ENCODE results near the gene ELMO1.

The ELMO1 gene

GRCh38 chr7:37304921-37305320 is 143.7 kb downstream of the ELMO1 start:
- Histone ChIP-seq H3K4me3 (ENCODE audit: insufficient read depth, low read depth, low read length, poor library complexity, severe bottlenecking) (no peak overlapping the region), H3K9me3 (ENCODE audit: control insufficient read depth, low read length) (no peaks in the 10 kb centered on the region), H3K27me3 (replicated peaks; ENCODE audit: control insufficient read depth, insufficient read depth, low read length, poor library complexity, severe bottlenecking) (no peaks in the 10 kb centered on the region), H3K4me1 (ENCODE audit: control insufficient read depth, insufficient read depth, low read length, poor library complexity, severe bottlenecking) (peaks cover 7% of the 10 kb centered on the region), H3K36me3 (ENCODE audit: control insufficient read depth, insufficient read depth, low read length) (peaks cover 10% of the 10 kb centered on the region), H3K27ac (ENCODE audit: insufficient read depth, low read length, poor library complexity, severe bottlenecking) (no peak overlapping the region)
- DNase-seq, result no peak

DNA sequence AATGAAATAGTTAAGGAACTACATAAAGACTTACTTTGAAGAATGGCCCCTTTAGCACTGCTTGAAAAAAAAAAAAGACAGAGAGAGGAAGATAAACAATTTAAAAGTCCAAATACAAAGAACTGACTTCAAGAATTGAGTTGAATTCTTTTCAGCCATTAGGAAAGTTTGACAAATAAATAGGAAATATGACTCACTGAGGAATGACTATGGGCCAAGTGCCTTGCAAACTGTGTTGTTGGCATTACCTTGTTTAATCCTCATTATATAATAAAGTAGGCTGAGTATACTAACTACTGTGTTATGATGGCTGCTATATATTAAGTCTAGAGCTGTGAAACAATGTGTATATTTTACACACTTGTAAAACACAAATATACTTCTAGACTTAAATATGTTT is 151.1 kb downstream of the ELMO1 start:
- DNase-seq, result no peak
- peaks cover 8% of the 10 kb centered on the region for H3K36me3 ChIP-seq (ENCODE audit: control insufficient read depth, insufficient read depth, low read length)
- no peaks in the 10 kb centered on the region for H3K4me1 ChIP-seq (ENCODE audit: control insufficient read depth, insufficient read depth, low read length, poor library complexity, severe bottlenecking)
- H3K27me3 ChIP-seq (replicated peaks; ENCODE audit: control insufficient read depth, insufficient read depth, low read length, poor library complexity, severe bottlenecking), result no peaks in the 10 kb centered on the region
- no peaks in the 10 kb centered on the region for H3K9me3 ChIP-seq (ENCODE audit: control insufficient read depth, low read length)
- H3K4me3 ChIP-seq (ENCODE audit: insufficient read depth, low read depth, low read length, poor library complexity, severe bottlenecking), result no peak overlapping the region
- H3K27ac ChIP-seq (ENCODE audit: insufficient read depth, low read length, poor library complexity, severe bottlenecking), result no peak overlapping the region

- Histone ChIP-seq H3K36me3 (ENCODE audit: control insufficient read depth, insufficient read depth, low read length) (no peaks in the 10 kb centered on the region), H3K9me3 (ENCODE audit: control insufficient read depth, low read length) (no peaks in the 10 kb centered on the region), H3K4me3 (ENCODE audit: insufficient read depth, low read depth, low read length, poor library complexity, severe bottlenecking) (no peak overlapping the region), H3K27me3 (replicated peaks; ENCODE audit: control insufficient read depth, insufficient read depth, low read length, poor library complexity, severe bottlenecking) (no peaks in the 10 kb centered on the region), H3K27ac (ENCODE audit: insufficient read depth, low read length, poor library complexity, severe bottlenecking) (no peak overlapping the region), H3K4me1 (ENCODE audit: control insufficient read depth, insufficient read depth, low read length, poor library complexity, severe bottlenecking) (no peaks in the 10 kb centered on the region)
- DNase-seq, result no peak
Measured at GRCh38 chr7:37295401-37295800, 153.3 kb downstream of the ELMO1 start.

- no peaks in the 10 kb centered on the region for H3K9me3 ChIP-seq (ENCODE audit: control insufficient read depth, low read length)
- H3K4me3 ChIP-seq (ENCODE audit: insufficient read depth, low read depth, low read length, poor library complexity, severe bottlenecking), result no peak overlapping the region
- H3K36me3 ChIP-seq (ENCODE audit: control insufficient read depth, insufficient read depth, low read length), result no peaks in the 10 kb centered on the region
- H3K27ac ChIP-seq (ENCODE audit: insufficient read depth, low read length, poor library complexity, severe bottlenecking), result no peak overlapping the region
- no peak for DNase-seq
- H3K27me3 ChIP-seq (replicated peaks; ENCODE audit: control insufficient read depth, insufficient read depth, low read length, poor library complexity, severe bottlenecking), result no peaks in the 10 kb centered on the region
- peaks cover 10% of the 10 kb centered on the region for H3K4me1 ChIP-seq (ENCODE audit: control insufficient read depth, insufficient read depth, low read length, poor library complexity, severe bottlenecking)
Measured at GRCh38 chr7:37290731-37291130, 157.9 kb downstream of the ELMO1 start.

GRCh38 chr7:37289781-37290180 is 158.9 kb downstream of the ELMO1 start:
- no peak overlapping the region for H3K27ac ChIP-seq (ENCODE audit: insufficient read depth, low read length, poor library complexity, severe bottlenecking)
- no peak for DNase-seq
- no peaks in the 10 kb centered on the region for H3K27me3 ChIP-seq (replicated peaks; ENCODE audit: control insufficient read depth, insufficient read depth, low read length, poor library complexity, severe bottlenecking)
- H3K4me3 ChIP-seq (ENCODE audit: insufficient read depth, low read depth, low read length, poor library complexity, severe bottlenecking), result no peak overlapping the region
- no peaks in the 10 kb centered on the region for H3K9me3 ChIP-seq (ENCODE audit: control insufficient read depth, low read length)
- H3K36me3 ChIP-seq (ENCODE audit: control insufficient read depth, insufficient read depth, low read length), result no peaks in the 10 kb centered on the region
- peaks cover 16% of the 10 kb centered on the region for H3K4me1 ChIP-seq (ENCODE audit: control insufficient read depth, insufficient read depth, low read length, poor library complexity, severe bottlenecking)

- H3K4me1 ChIP-seq (ENCODE audit: control insufficient read depth, insufficient read depth, low read length, poor library complexity, severe bottlenecking), result peaks cover 19% of the 10 kb centered on the region
- H3K4me3 ChIP-seq (ENCODE audit: insufficient read depth, low read depth, low read length, poor library complexity, severe bottlenecking), result no peak overlapping the region
- H3K36me3 ChIP-seq (ENCODE audit: control insufficient read depth, insufficient read depth, low read length), result no peaks in the 10 kb centered on the region
- no peak for DNase-seq
- H3K27ac ChIP-seq (ENCODE audit: insufficient read depth, low read length, poor library complexity, severe bottlenecking), result peak overlapping the region; percentile 7
- no peaks in the 10 kb centered on the region for H3K27me3 ChIP-seq (replicated peaks; ENCODE audit: control insufficient read depth, insufficient read depth, low read length, poor library complexity, severe bottlenecking)
- no peaks in the 10 kb centered on the region for H3K9me3 ChIP-seq (ENCODE audit: control insufficient read depth, low read length)
Measured at GRCh38 chr7:37289367-37289766, 159.3 kb downstream of the ELMO1 start.

DNA sequence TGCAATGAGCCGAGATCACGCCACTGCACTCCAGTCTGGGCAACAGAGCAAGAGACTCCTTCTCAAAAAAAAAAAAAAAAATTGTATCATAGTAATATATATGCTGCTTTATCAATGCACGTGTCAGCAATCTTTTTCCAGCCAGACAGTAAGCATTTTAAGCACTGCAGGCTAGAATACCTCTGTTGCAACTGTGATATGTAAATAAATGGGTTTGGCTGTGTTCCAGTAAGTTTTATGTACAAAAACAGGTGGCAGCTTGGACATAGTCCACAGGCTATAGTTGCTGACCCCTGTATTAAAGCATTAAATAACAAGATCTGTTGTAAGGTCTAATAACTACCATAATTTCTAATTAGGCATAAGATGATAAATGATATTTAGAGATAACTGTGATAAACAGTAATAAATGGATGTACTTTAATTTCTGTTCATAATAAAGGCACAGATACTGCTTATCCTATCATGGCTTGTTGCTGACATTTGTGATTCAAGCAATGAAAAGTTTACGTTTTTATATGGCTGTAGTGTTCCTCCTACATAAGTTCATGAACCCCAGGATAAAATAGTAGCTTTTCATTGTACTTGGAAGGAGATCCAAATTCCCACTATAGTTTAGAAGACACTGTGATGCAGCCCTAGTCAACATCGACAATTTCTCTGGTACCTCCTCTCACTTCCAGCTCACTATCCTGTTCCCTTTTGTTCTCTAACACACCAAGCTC is 161.4 kb downstream of the ELMO1 start:
- H3K4me1 ChIP-seq (ENCODE audit: control insufficient read depth, insufficient read depth, low read length, poor library complexity, severe bottlenecking), result peaks cover 19% of the 10 kb centered on the region
- H3K4me3 ChIP-seq (ENCODE audit: insufficient read depth, low read depth, low read length, poor library complexity, severe bottlenecking), result no peak overlapping the region
- H3K27ac ChIP-seq (ENCODE audit: insufficient read depth, low read length, poor library complexity, severe bottlenecking), result no peak overlapping the region

GRCh38 chr7:37286454-37286832 is 162.2 kb downstream of the ELMO1 start:
- Histone ChIP-seq H3K27ac (ENCODE audit: insufficient read depth, low read length, poor library complexity, severe bottlenecking) (peak overlapping the region; percentile 20), H3K9me3 (ENCODE audit: control insufficient read depth, low read length) (no peaks in the 10 kb centered on the region), H3K27me3 (replicated peaks; ENCODE audit: control insufficient read depth, insufficient read depth, low read length, poor library complexity, severe bottlenecking) (no peaks in the 10 kb centered on the region), H3K36me3 (ENCODE audit: control insufficient read depth, insufficient read depth, low read length) (no peaks in the 10 kb centered on the region), H3K4me1 (ENCODE audit: control insufficient read depth, insufficient read depth, low read length, poor library complexity, severe bottlenecking) (peaks cover 19% of the 10 kb centered on the region), H3K4me3 (ENCODE audit: insufficient read depth, low read depth, low read length, poor library complexity, severe bottlenecking) (no peak overlapping the region)
- no peak for DNase-seq

More for the DNA sequence above, 161.4 kb downstream of the ELMO1 start:
- Histone ChIP-seq H3K9me3 (ENCODE audit: control insufficient read depth, low read length) (no peaks in the 10 kb centered on the region), H3K27me3 (replicated peaks; ENCODE audit: control insufficient read depth, insufficient read depth, low read length, poor library complexity, severe bottlenecking) (no peaks in the 10 kb centered on the region), H3K36me3 (ENCODE audit: control insufficient read depth, insufficient read depth, low read length) (no peaks in the 10 kb centered on the region)
- no peak for DNase-seq

- no peak overlapping the region for H3K4me3 ChIP-seq (ENCODE audit: insufficient read depth, low read depth, low read length, poor library complexity, severe bottlenecking)
- peak overlapping the region; percentile 20 for H3K27ac ChIP-seq (ENCODE audit: insufficient read depth, low read length, poor library complexity, severe bottlenecking)
- H3K36me3 ChIP-seq (ENCODE audit: control insufficient read depth, insufficient read depth, low read length), result no peaks in the 10 kb centered on the region
- DNase-seq, result no peak
- no peaks in the 10 kb centered on the region for H3K27me3 ChIP-seq (replicated peaks; ENCODE audit: control insufficient read depth, insufficient read depth, low read length, poor library complexity, severe bottlenecking)
- no peaks in the 10 kb centered on the region for H3K9me3 ChIP-seq (ENCODE audit: control insufficient read depth, low read length)
- peaks cover 19% of the 10 kb centered on the region for H3K4me1 ChIP-seq (ENCODE audit: control insufficient read depth, insufficient read depth, low read length, poor library complexity, severe bottlenecking)
Measured at GRCh38 chr7:37285706-37286453, 162.8 kb downstream of the ELMO1 start.

GRCh38 chr7:37284805-37285231 is 163.8 kb downstream of the ELMO1 start:
- Histone ChIP-seq H3K4me3 (ENCODE audit: insufficient read depth, low read depth, low read length, poor library complexity, severe bottlenecking) (no peak overlapping the region), H3K4me1 (ENCODE audit: control insufficient read depth, insufficient read depth, low read length, poor library complexity, severe bottlenecking) (peaks cover 19% of the 10 kb centered on the region), H3K27ac (ENCODE audit: insufficient read depth, low read length, poor library complexity, severe bottlenecking) (no peak overlapping the region), H3K27me3 (replicated peaks; ENCODE audit: control insufficient read depth, insufficient read depth, low read length, poor library complexity, severe bottlenecking) (no peaks in the 10 kb centered on the region), H3K36me3 (ENCODE audit: control insufficient read depth, insufficient read depth, low read length) (no peaks in the 10 kb centered on the region), H3K9me3 (ENCODE audit: control insufficient read depth, low read length) (no peaks in the 10 kb centered on the region)
- DNase-seq, result peak; percentile 6 to 19 (median 15)

Data from effector memory CD4-positive, alpha-beta T cell (primary cell).